ENCODE data around the gene ACP7. TPM values are rescaled to one million over a fixed set of nuclear protein-coding genes. Genes with fewer than 3 reads are reported as not detected.

Gene ACP7
- total and polyA plus RNA-seq, 2 of the 4 experiments (the other 2 are of a cell fraction), result not detected

DNA sequence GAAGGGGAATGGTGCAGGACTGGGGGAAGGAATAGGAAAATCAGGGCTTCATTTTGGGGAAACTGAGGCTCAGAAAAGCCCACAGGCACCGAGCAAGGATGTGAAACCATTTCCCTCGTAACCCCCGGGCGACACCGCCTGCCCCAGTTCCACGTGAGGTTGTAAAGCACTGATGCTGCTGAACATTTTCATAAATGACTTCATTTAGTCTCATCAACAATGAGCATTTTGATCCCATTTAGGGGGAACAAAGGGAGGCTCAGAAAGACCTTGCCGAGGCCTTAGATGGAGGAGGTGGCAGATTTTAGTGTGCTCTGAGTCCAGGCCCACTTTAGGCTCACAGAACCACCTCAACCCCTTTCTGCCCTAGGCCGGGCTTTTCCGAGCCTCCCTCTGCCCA lies 31.3 kb upstream of the ACP7 start:
- no peak overlapping the region for H2BK15ac ChIP-seq (ENCODE audit: low read depth, low read length)
- H3K18ac ChIP-seq (ENCODE audit: low read depth, low read length), result no peak overlapping the region
- no peaks in the 10 kb centered on the region for H3K4me1 ChIP-seq (ENCODE audit: control insufficient read depth, insufficient read depth, low read length)
- H3K4me3 ChIP-seq (ENCODE audit: insufficient read depth, low read depth, low read length), result no peak overlapping the region
- H3K79me1 ChIP-seq (ENCODE audit: low read depth in 1 of 2, low read length in 2 of 2), result no peaks in the 10 kb centered on the region
- no peak overlapping the region for H3K23ac ChIP-seq (ENCODE audit: low read depth, low read length)
- no peak overlapping the region for H3K4ac ChIP-seq (ENCODE audit: low read depth, low read length)
- H3K9ac ChIP-seq (ENCODE audit: low read depth, low read length), result no peak overlapping the region
- H4K20me1 ChIP-seq (ENCODE audit: insufficient read depth, low read length), result no peaks in the 10 kb centered on the region
- H3K14ac ChIP-seq (replicated peaks; ENCODE audit: low read depth, low read length), result no peak overlapping the region
- H2AFZ ChIP-seq (replicated peaks; ENCODE audit: low read length, poor library complexity), result no peak overlapping the region
- no peak overlapping the region for H2BK5ac ChIP-seq (ENCODE audit: low read depth, low read length, poor library complexity, severe bottlenecking)
- H2BK120ac ChIP-seq (ENCODE audit: low read depth, low read length), result no peak overlapping the region
- no peaks in the 10 kb centered on the region for H3K9me1 ChIP-seq (ENCODE audit: insufficient read depth, low read length)
- H2BK20ac ChIP-seq (ENCODE audit: low read depth, low read length), result no peak overlapping the region
- no peak overlapping the region for H2AK9ac ChIP-seq (replicated peaks; ENCODE audit: low read depth, low read length, poor library complexity)
- H3K9me3 ChIP-seq (ENCODE audit: control insufficient read depth, insufficient read depth, low read length), result peaks cover 5% of the 10 kb centered on the region
- no peak overlapping the region for H4K8ac ChIP-seq (ENCODE audit: low read depth in 2 of 2, low read length in 2 of 2)
- H2AK5ac ChIP-seq (ENCODE audit: low read depth, low read length), result no peak overlapping the region
- CTCF ChIA-PET, result interaction anchor here (1.1 kb wide), 1 partner anchor 10 kb away, joined by 3 read pairs; no protein-coding TSS in a partner anchor
- in situ Hi-C loops (cut with MboI; ENCODE audit: low sequenced_read_pairs), result no loop called here
- DNase-seq (no peak), ATAC-seq (ENCODE audit: low read depth) (no peak)
- H3K36me3 ChIP-seq (ENCODE audit: control insufficient read depth, insufficient read depth, low read length), result no peaks in the 10 kb centered on the region
- BruUV-seq (replicated peaks), result no TSS peak
- H3K27me3 ChIP-seq (ENCODE audit: control insufficient read depth, insufficient read depth, low read length), result peaks cover 7% of the 10 kb centered on the region
- H3K56ac ChIP-seq (ENCODE audit: extremely low read depth, insufficient read depth, low read length), result no peak overlapping the region
- no peak overlapping the region for H4K5ac ChIP-seq (ENCODE audit: low read depth, low read length)
- TF ChIP-seq POLR2A (IDR thresholded peaks at IDR 0.05; ENCODE audit: low read depth, low read length) (no peak), CHD1 (IDR thresholded peaks at IDR 0.05; ENCODE audit: low read depth, low read length) (no peak), RFX5 (IDR thresholded peaks at IDR 0.05; ENCODE audit: low read depth, low read length) (no peak), MAZ (IDR thresholded peaks at IDR 0.05; ENCODE audit: borderline replicate concordance, low read depth, low read length) (no peak), RAD21 (IDR thresholded peaks at IDR 0.05; ENCODE audit: low read length) (no peak), ELK1 (IDR thresholded peaks at IDR 0.05; ENCODE audit: borderline replicate concordance, low read depth, low read length) (no peak), NFE2L2 (IDR thresholded peaks at IDR 0.05; ENCODE audit: low read depth, low read length) (no peak), CEBPB (IDR thresholded peaks at IDR 0.05; ENCODE audit: low read depth, low read length) (no peak), RCOR1 (IDR thresholded peaks at IDR 0.05; ENCODE audit: insufficient replicate concordance, low read length) (no peak), MXI1 (IDR thresholded peaks at IDR 0.05; ENCODE audit: borderline replicate concordance, low read depth, low read length) (no peak), SMC3 (IDR thresholded peaks at IDR 0.05; ENCODE audit: low read depth, low read length) (no peak), FOS (IDR thresholded peaks at IDR 0.05; ENCODE audit: low read depth, low read length) (no peak), USF2 (IDR thresholded peaks at IDR 0.05; ENCODE audit: low read depth, low read length) (no peak), BHLHE40 (IDR thresholded peaks at IDR 0.05; ENCODE audit: low read depth, low read length) (no peak), MAFK (IDR thresholded peaks at IDR 0.05; ENCODE audit: low read depth, low read length) (no peak)
- TF ChIP-seq, protein P1, sequence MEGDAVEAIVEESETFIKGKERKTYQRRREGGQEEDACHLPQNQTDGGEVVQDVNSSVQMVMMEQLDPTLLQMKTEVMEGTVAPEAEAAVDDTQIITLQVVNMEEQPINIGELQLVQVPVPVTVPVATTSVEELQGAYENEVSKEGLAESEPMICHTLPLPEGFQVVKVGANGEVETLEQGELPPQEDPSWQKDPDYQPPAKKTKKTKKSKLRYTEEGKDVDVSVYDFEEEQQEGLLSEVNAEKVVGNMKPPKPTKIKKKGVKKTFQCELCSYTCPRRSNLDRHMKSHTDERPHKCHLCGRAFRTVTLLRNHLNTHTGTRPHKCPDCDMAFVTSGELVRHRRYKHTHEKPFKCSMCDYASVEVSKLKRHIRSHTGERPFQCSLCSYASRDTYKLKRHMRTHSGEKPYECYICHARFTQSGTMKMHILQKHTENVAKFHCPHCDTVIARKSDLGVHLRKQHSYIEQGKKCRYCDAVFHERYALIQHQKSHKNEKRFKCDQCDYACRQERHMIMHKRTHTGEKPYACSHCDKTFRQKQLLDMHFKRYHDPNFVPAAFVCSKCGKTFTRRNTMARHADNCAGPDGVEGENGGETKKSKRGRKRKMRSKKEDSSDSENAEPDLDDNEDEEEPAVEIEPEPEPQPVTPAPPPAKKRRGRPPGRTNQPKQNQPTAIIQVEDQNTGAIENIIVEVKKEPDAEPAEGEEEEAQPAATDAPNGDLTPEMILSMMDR (conservative IDR thresholded peaks at IDR 0.05; ENCODE audit: low read depth, low read length), result no peak
- no CpG with 5 or more reads among the region's 9 CpGs for WGBS, 2 experiments (ENCODE audit: extremely low coverage in 2 of 2, insufficient read length in 1 of 2)
- POLR2A ChIA-PET (ENCODE audit: unreplicated experiment), result no interaction called here
- H4K91ac ChIP-seq (ENCODE audit: insufficient read depth, low read depth, low read length), result no peak overlapping the region
- H3K27ac ChIP-seq (ENCODE audit: insufficient read depth, low read length), result no peak overlapping the region
- dilution Hi-C loops (cut with HindIII; ENCODE audit: low sequenced_read_pairs, unreplicated experiment), result no loop called here
- intact Hi-C loops (cut with micrococcal nuclease), result loop anchor here (1.0 to 2.0 kb wide), 3 partner anchors 58 to 275 kb away; no protein-coding TSS in a partner anchor
- H3K4me2 ChIP-seq (ENCODE audit: low read depth, low read length), result no peak overlapping the region
